ENCODE data around the gene DSC1. TPM values are rescaled to one million over a fixed set of nuclear protein-coding genes. Genes with fewer than 3 reads are reported as not detected.

The DSC1 gene, protein sequence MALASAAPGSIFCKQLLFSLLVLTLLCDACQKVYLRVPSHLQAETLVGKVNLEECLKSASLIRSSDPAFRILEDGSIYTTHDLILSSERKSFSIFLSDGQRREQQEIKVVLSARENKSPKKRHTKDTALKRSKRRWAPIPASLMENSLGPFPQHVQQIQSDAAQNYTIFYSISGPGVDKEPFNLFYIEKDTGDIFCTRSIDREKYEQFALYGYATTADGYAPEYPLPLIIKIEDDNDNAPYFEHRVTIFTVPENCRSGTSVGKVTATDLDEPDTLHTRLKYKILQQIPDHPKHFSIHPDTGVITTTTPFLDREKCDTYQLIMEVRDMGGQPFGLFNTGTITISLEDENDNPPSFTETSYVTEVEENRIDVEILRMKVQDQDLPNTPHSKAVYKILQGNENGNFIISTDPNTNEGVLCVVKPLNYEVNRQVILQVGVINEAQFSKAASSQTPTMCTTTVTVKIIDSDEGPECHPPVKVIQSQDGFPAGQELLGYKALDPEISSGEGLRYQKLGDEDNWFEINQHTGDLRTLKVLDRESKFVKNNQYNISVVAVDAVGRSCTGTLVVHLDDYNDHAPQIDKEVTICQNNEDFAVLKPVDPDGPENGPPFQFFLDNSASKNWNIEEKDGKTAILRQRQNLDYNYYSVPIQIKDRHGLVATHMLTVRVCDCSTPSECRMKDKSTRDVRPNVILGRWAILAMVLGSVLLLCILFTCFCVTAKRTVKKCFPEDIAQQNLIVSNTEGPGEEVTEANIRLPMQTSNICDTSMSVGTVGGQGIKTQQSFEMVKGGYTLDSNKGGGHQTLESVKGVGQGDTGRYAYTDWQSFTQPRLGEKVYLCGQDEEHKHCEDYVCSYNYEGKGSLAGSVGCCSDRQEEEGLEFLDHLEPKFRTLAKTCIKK
- under 1 TPM; 0.10 to 0.28 TPM for total RNA-seq
- polyA plus RNA-seq (ENCODE audit: insufficient read length in 2 of 2): under 1 TPM; 0.06 to 0.11 TPM
- long read RNA-seq, donor 1: 0 reads
- long read RNA-seq, donor 2: 0 reads
- long read RNA-seq, donor 3: 0 reads
- long read RNA-seq, donor 4: 0 reads

DNA sequence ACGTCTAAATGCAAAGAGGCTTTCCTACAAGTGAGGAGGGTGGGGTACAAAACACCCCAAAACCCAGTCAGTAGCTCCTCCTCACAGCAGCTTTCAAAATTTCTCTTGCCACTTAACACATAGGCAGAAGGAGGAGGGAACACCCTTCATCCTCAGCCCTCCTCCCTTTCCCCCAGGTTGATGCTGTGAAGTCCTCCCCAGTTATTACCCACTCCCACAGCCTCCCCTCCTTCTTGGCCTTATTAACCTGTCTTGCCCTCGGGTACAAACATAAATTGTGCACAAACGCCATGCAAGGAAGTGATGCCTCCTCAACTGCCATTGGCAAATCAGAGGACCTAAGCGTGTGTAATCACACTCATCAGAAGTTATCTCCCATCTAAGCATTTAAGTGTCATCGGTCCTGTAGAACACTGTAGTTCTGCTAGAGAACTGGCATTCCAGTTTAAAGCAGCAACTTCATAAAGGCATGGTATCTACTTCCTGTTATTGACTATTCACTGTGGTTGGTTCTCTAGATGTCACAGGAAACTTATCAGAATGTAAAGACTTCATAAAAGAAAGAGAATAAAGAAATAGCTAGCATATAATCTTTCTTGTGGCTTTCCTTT, at the start of gene DSC1:
DSC1 (minus strand) TSS at position 32 of the 611 bp plus-strand sequence. CDS start 262 bp downstream, outside the sequence.
- Histone ChIP-seq H3K27ac (ENCODE audit: low read depth, low read length) (no peak within 1 kb of the TSS), H3K27me3 (ENCODE audit: control insufficient read depth, insufficient read depth, low read length) (no peaks in the 10 kb centered on the region), H3K4me1 (ENCODE audit: control insufficient read depth, insufficient read depth, low read length) (no peaks in the 10 kb centered on the region), H3K9me3 (ENCODE audit: control insufficient read depth, insufficient read depth, low read length) (no peaks in the 10 kb centered on the region), H3K4me3 (ENCODE audit: low read depth, low read length) (no peak within 1 kb of the TSS), H3K36me3 (ENCODE audit: control insufficient read depth, insufficient read depth, low read length) (no peaks in the 10 kb centered on the region)
- WGBS (ENCODE audit: insufficient coverage): 72% methylated on average over 3 of the region's 5 CpGs
- no peak for DNase-seq (ENCODE audit: low read depth in 4 of 6, low spot score in 6 of 6)

DNA sequence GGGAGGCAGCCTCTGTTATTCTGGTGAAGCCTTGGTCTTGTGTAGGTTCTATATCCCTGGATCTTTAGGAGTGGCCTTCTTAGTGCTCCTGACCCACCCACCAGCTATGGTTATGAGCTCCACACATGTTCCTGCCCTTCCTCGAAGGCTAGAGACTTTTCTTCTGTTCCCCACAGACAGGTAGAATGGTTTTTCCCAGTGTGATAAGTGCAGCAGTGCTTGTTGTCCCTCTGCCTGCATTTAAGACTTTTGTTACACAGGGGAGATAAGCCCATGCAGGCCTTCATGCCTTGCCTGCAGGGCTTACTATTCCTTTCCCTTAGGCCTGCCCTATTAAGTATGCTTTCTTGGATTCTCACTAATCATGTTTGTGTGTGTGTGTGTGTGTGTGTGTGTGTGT, 48.4 kb upstream of the DSC1 start:
- WGBS (ENCODE audit: insufficient coverage): no CpG with 5 or more reads among the region's 1 CpG
- Histone ChIP-seq H3K27me3 (ENCODE audit: control insufficient read depth, insufficient read depth, low read length) (no peaks in the 10 kb centered on the region), H3K4me1 (ENCODE audit: control insufficient read depth, insufficient read depth, low read length) (peaks cover 3% of the 10 kb centered on the region), H3K4me3 (ENCODE audit: low read depth, low read length) (no peak overlapping the region), H3K36me3 (ENCODE audit: control insufficient read depth, insufficient read depth, low read length) (no peaks in the 10 kb centered on the region), H3K9me3 (ENCODE audit: control insufficient read depth, insufficient read depth, low read length) (no peaks in the 10 kb centered on the region), H3K27ac (ENCODE audit: low read depth, low read length) (no peak overlapping the region)
- no peak for DNase-seq (ENCODE audit: low read depth in 4 of 6, low spot score in 6 of 6)

GRCh38 chr18:31209041-31209440, 46.4 kb upstream of the DSC1 start:
- no CpG with 5 or more reads among the region's 4 CpGs for WGBS (ENCODE audit: insufficient coverage)
- Histone ChIP-seq H3K9me3 (ENCODE audit: control insufficient read depth, insufficient read depth, low read length) (no peaks in the 10 kb centered on the region), H3K27ac (ENCODE audit: low read depth, low read length) (no peak overlapping the region), H3K27me3 (ENCODE audit: control insufficient read depth, insufficient read depth, low read length) (no peaks in the 10 kb centered on the region), H3K36me3 (ENCODE audit: control insufficient read depth, insufficient read depth, low read length) (no peaks in the 10 kb centered on the region), H3K4me1 (ENCODE audit: control insufficient read depth, insufficient read depth, low read length) (peaks cover 3% of the 10 kb centered on the region), H3K4me3 (ENCODE audit: low read depth, low read length) (no peak overlapping the region)
- DNase-seq (ENCODE audit: low read depth in 4 of 6, low spot score in 6 of 6): no peak

DNA sequence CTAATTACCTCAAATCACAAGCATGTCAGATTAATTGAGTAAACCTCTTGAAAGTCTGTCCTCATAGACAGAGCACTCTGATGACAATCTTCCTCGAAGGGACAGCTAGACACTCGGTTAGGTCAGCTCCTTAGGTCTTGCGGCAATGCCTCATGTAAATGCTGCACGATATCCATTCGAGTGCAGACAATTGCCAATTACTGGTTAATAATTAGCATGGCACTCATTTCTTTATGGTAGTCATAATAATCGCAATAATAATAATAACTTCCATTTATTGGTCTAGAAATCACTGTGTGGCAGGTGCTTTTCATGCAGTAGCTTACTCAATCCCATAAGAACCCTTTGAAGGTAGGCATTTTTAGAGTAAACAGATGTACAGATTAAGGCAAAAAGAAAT, 44.7 kb upstream of the DSC1 start:
- 71% methylated on average over 2 of the region's 6 CpGs for WGBS (ENCODE audit: insufficient coverage)
- H3K9me3 ChIP-seq (ENCODE audit: control insufficient read depth, insufficient read depth, low read length): no peaks in the 10 kb centered on the region
- peaks cover 3% of the 10 kb centered on the region for H3K4me1 ChIP-seq (ENCODE audit: control insufficient read depth, insufficient read depth, low read length)
- DNase-seq (ENCODE audit: low read depth in 4 of 6, low spot score in 6 of 6): peak in 1 of 6 donors; percentile 12
- H3K36me3 ChIP-seq (ENCODE audit: control insufficient read depth, insufficient read depth, low read length): no peaks in the 10 kb centered on the region
- no peak overlapping the region for H3K27ac ChIP-seq (ENCODE audit: low read depth, low read length)
- no peaks in the 10 kb centered on the region for H3K27me3 ChIP-seq (ENCODE audit: control insufficient read depth, insufficient read depth, low read length)
- no peak overlapping the region for H3K4me3 ChIP-seq (ENCODE audit: low read depth, low read length)

DNA sequence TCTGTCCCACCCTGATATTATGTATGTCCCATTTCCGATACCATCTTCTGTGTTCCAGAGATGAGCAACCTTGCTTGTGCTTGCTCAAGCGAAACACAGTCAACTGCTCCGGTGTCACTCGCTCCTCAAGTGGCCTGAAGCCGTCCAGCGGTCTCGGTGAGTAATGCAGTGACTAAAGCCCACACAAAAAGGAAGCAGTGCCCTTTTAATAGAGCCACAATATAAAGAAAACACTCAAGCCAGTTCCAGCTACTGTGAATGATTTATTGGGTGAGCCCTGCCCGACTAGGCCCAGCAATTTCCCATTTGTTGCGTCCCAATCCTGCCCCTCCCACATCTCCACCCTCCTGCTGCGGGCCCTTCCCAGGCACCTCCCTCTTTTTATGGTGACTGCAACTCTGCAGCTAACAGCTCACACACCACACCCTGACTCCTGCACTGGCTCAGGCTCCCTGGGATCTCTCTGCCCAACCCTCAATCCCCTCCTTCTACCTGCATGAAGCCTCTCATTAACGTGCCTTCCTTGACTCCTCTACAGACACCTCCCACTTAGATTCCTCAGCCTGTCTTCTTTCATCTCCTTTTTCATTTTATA, 44.2 kb upstream of the DSC1 start:
- H3K9me3 ChIP-seq (ENCODE audit: control insufficient read depth, insufficient read depth, low read length): no peaks in the 10 kb centered on the region
- no peak overlapping the region for H3K27ac ChIP-seq (ENCODE audit: low read depth, low read length)
- no peaks in the 10 kb centered on the region for H3K27me3 ChIP-seq (ENCODE audit: control insufficient read depth, insufficient read depth, low read length)
- peak in 2 of 6 donors; percentile 25 to 72 for DNase-seq (ENCODE audit: low read depth in 4 of 6, low spot score in 6 of 6)
- no peak overlapping the region for H3K4me3 ChIP-seq (ENCODE audit: low read depth, low read length)
- peaks cover 3% of the 10 kb centered on the region for H3K4me1 ChIP-seq (ENCODE audit: control insufficient read depth, insufficient read depth, low read length)
- WGBS (ENCODE audit: insufficient coverage): 27% methylated on average over 8 of the region's 11 CpGs
- no peaks in the 10 kb centered on the region for H3K36me3 ChIP-seq (ENCODE audit: control insufficient read depth, insufficient read depth, low read length)

GRCh38 chr18:31206071-31206470, 43.4 kb upstream of the DSC1 start:
- H3K27me3 ChIP-seq (ENCODE audit: control insufficient read depth, insufficient read depth, low read length): no peaks in the 10 kb centered on the region
- no peaks in the 10 kb centered on the region for H3K36me3 ChIP-seq (ENCODE audit: control insufficient read depth, insufficient read depth, low read length)
- H3K9me3 ChIP-seq (ENCODE audit: control insufficient read depth, insufficient read depth, low read length): no peaks in the 10 kb centered on the region
- no peak overlapping the region for H3K27ac ChIP-seq (ENCODE audit: low read depth, low read length)
- H3K4me1 ChIP-seq (ENCODE audit: control insufficient read depth, insufficient read depth, low read length): peaks cover 3% of the 10 kb centered on the region
- H3K4me3 ChIP-seq (ENCODE audit: low read depth, low read length): no peak overlapping the region
- DNase-seq (ENCODE audit: low read depth in 4 of 6, low spot score in 6 of 6): no peak
- no CpG with 5 or more reads among the region's 5 CpGs for WGBS (ENCODE audit: insufficient coverage)

DNA sequence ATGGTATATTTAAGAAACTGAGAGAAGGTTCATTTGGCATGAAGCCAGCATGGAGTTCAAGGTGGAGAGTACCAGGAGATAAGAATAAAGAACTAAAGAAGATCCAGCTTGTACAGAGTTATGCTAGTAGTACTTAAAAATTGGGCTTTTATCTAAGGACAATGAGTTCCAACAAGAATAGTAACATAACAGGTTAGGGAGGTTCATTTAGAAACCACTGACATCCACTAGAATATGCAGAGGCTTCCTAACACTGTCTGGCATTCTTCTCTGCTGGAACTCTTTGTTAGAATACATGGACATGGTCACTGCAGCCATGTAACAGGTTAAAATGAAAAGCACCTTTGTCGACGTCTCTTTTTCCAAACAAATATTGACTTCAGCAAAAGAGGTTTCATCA, 42.6 kb upstream of the DSC1 start:
- Histone ChIP-seq H3K36me3 (ENCODE audit: control insufficient read depth, insufficient read depth, low read length) (no peaks in the 10 kb centered on the region), H3K4me3 (ENCODE audit: low read depth, low read length) (no peak overlapping the region), H3K27me3 (ENCODE audit: control insufficient read depth, insufficient read depth, low read length) (no peaks in the 10 kb centered on the region), H3K9me3 (ENCODE audit: control insufficient read depth, insufficient read depth, low read length) (no peaks in the 10 kb centered on the region), H3K4me1 (ENCODE audit: control insufficient read depth, insufficient read depth, low read length) (peaks cover 3% of the 10 kb centered on the region), H3K27ac (ENCODE audit: low read depth, low read length) (no peak overlapping the region)
- DNase-seq (ENCODE audit: low read depth in 4 of 6, low spot score in 6 of 6): no peak
- WGBS (ENCODE audit: insufficient coverage): 83% methylated on average over 2 of the region's 2 CpGs

GRCh38 chr18:31204833-31205232, 42.2 kb upstream of the DSC1 start:
- Histone ChIP-seq H3K4me1 (ENCODE audit: control insufficient read depth, insufficient read depth, low read length) (peaks cover 3% of the 10 kb centered on the region), H3K4me3 (ENCODE audit: low read depth, low read length) (no peak overlapping the region), H3K27me3 (ENCODE audit: control insufficient read depth, insufficient read depth, low read length) (no peaks in the 10 kb centered on the region), H3K36me3 (ENCODE audit: control insufficient read depth, insufficient read depth, low read length) (no peaks in the 10 kb centered on the region), H3K9me3 (ENCODE audit: control insufficient read depth, insufficient read depth, low read length) (no peaks in the 10 kb centered on the region), H3K27ac (ENCODE audit: low read depth, low read length) (no peak overlapping the region)
- 88% methylated on average over 4 of the region's 4 CpGs for WGBS (ENCODE audit: insufficient coverage)
- DNase-seq (ENCODE audit: low read depth in 4 of 6, low spot score in 6 of 6): no peak

DNA sequence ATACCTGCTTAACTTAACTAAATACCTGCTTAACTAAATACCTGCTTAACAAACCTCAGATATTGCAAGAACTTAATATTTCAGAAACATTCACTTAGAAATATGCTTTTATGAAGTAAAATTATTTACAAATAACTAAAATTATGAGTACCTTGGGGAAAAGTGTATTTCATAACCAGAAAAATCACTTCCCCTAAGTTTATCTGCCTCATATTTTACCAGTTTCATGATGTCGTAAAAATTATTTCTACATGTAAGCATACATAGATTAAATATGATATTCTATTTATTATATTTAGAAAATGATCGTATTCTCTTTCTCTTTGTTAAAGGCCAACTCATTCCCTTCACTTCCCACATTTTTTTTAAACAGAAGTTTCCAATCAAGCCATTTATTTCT, 41.5 kb upstream of the DSC1 start:
- H3K9me3 ChIP-seq (ENCODE audit: control insufficient read depth, insufficient read depth, low read length): no peaks in the 10 kb centered on the region
- no peaks in the 10 kb centered on the region for H3K36me3 ChIP-seq (ENCODE audit: control insufficient read depth, insufficient read depth, low read length)
- H3K27me3 ChIP-seq (ENCODE audit: control insufficient read depth, insufficient read depth, low read length): no peaks in the 10 kb centered on the region
- peaks cover 3% of the 10 kb centered on the region for H3K4me1 ChIP-seq (ENCODE audit: control insufficient read depth, insufficient read depth, low read length)
- no peak overlapping the region for H3K4me3 ChIP-seq (ENCODE audit: low read depth, low read length)
- no peak for DNase-seq (ENCODE audit: low read depth in 4 of 6, low spot score in 6 of 6)
- no peak overlapping the region for H3K27ac ChIP-seq (ENCODE audit: low read depth, low read length)
- WGBS (ENCODE audit: insufficient coverage): no CpG with 5 or more reads among the region's 2 CpGs

Data from spinal cord (tissue), 10 donors.